Measurements from ENCODE around the gene ACTMAP.

The ACTMAP gene

GRCh38 chr19:40693150-40693788, 57.0 kb downstream of the ACTMAP start:
- no peak for DNase-seq (ENCODE audit: low spot score)

- DNase-seq (ENCODE audit: low spot score) = no peak
Observed at GRCh38 chr19:40692212-40692551, 58.1 kb downstream of the ACTMAP start.

- no peak for DNase-seq (ENCODE audit: low spot score)
Observed at GRCh38 chr19:40691421-40692211, 58.7 kb downstream of the ACTMAP start.

All from COLO829 (cell line).